Choroid plexus epithelial cell (primary cell): ENCODE results near the gene CD300A.
"Not testable (repeated sequence)": the region's sequence is repeated elsewhere in the genome, so short reads cannot be mapped to it uniquely, and the experiment has no call there.

ENCODE experiments used
- DNase-seq: peaks from one replicate; pipeline ENCODE4 v3.0.0-alpha.2; 2010; ENCODE audit warnings: low read depth
- H3K4me3 ChIP-seq: 2 replicates; pipeline ENCODE4 v1.5.1; 2011; ENCODE audit warnings: low read depth, mild to moderate bottlenecking, control low read depth, low read length, moderate library complexity
- TF ChIP-seq, protein P1 (sequence below): conservative IDR thresholded peaks from 2 replicates; pipeline ENCODE4 v1.5.1; 2011; ENCODE audit warnings: low read depth, mild to moderate bottlenecking, control low read depth, inconsistent platforms, low read length, moderate library complexity

Gene CD300A

GRCh38 chr17:74478420-74479100, 12.1 kb downstream of the CD300A start:
- no peak overlapping the region for H3K4me3 ChIP-seq
- TF ChIP-seq, protein P1, sequence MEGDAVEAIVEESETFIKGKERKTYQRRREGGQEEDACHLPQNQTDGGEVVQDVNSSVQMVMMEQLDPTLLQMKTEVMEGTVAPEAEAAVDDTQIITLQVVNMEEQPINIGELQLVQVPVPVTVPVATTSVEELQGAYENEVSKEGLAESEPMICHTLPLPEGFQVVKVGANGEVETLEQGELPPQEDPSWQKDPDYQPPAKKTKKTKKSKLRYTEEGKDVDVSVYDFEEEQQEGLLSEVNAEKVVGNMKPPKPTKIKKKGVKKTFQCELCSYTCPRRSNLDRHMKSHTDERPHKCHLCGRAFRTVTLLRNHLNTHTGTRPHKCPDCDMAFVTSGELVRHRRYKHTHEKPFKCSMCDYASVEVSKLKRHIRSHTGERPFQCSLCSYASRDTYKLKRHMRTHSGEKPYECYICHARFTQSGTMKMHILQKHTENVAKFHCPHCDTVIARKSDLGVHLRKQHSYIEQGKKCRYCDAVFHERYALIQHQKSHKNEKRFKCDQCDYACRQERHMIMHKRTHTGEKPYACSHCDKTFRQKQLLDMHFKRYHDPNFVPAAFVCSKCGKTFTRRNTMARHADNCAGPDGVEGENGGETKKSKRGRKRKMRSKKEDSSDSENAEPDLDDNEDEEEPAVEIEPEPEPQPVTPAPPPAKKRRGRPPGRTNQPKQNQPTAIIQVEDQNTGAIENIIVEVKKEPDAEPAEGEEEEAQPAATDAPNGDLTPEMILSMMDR, result no peak
- no peak for DNase-seq

DNA sequence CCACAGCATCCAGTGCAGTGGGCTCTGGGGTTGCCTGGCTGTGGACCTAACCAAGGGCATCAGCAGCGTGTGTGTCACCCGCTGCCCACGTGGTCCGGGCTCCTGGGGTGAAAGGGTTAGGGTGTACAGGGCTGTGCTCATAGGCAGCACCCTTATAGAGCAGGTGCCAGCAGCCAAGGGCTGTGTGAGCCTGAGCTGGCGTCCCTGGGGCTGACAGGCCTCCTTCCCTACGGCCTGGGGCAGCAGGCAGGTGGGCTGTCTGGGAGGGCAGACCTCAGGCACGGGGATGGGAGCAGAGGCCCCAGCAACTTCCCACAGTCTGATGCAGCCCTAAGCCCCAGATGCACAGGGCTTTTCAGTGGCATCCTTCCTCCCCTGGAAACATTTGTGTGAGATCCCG, 13.9 kb downstream of the CD300A start:
- TF ChIP-seq, protein P1, result no peak
- DNase-seq, result no peak
- H3K4me3 ChIP-seq, result no peak overlapping the region

- no peak for DNase-seq
Observed at GRCh38 chr17:74481621-74482020, 15.2 kb downstream of the CD300A start.

DNA sequence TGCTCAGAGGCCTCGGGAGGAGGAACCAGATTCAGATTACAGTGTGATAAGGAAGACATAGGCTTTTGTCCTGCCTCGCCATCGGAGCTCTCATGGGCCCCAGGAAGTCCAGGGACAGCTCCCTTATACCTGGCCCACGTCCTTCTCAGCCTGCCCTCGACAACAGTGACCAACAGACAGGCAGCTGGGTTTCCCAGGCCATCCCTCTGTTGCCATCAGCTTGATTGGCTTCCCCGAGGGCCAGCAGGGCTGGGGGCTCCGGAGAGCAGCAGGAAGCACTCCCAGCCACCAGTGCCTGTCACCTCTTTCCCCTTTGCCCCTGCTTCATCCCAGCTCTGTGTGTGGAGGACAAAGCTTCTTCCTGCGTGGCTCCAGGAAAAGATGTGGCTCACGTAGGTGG, 17.6 kb downstream of the CD300A start:
- no peak for DNase-seq
- TF ChIP-seq, protein P1, result no peak
- no peak overlapping the region for H3K4me3 ChIP-seq

More at GRCh38 chr17:74481621-74482020, 15.2 kb downstream of the CD300A start:
- H3K4me3 ChIP-seq, result no peak overlapping the region
- TF ChIP-seq, protein P1, result no peak

- no peak for DNase-seq
- H3K4me3 ChIP-seq, result no peak overlapping the region
- TF ChIP-seq, protein P1, result no peak
Observed at GRCh38 chr17:74485022-74485743, 18.7 kb downstream of the CD300A start.

- no peak overlapping the region for H3K4me3 ChIP-seq
- TF ChIP-seq, protein P1, result no peak
- DNase-seq, result no peak
Observed at GRCh38 chr17:74485841-74486240, 19.4 kb downstream of the CD300A start.

DNA sequence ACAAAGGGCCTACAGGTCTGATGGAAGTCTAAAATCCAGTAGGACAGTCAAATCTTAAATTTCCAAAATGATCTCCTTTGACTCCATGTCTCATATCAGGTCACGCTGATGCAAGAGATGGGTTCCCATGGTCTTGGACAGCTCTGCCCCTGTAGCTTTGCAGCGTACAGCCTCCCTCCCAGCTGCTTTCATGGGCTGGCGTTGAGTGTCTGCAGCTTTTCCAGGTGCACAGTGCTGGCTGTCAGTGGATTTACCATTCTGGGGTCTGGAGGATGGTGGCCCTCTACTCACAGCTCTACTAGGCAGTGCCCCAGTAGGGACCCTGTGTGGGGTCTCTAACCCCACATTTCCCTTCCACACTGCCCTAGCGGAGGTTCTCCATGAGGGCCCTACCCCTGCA, 21.8 kb downstream of the CD300A start:
- not testable (repeated sequence) for H3K4me3 ChIP-seq, DNase-seq
